GM12878 (cell line): ENCODE measurements around the gene JAG1.

ENCODE experiments used
- ATF7 ChIP-seq: fragments of 450-650 bp; IDR thresholded peaks from 2 replicates; pipeline ENCODE4 v1.6.1; 2016; ENCODE audit warnings: low read depth, mild to moderate bottlenecking
- CTCF ChIP-seq, 3 experiments: IDR thresholded peaks in 2 of 3; conservative IDR thresholded peaks in 1 of 3; 2 replicates each; pipeline ENCODE4 v1.5.1; 2011; ENCODE audit warnings: low read depth in 3 of 3, low read length in 3 of 3, mild to moderate bottlenecking in 3 of 3, control low read depth in 2 of 3, moderate library complexity in 2 of 3, inconsistent platforms in 1 of 3, mixed read lengths in 1 of 3; ENCODE audit not compliant: control insufficient read depth in 2 of 3, insufficient read depth in 1 of 3; ENCODE audit errors: extremely low read depth in 1 of 3
- ELK1 ChIP-seq: IDR thresholded peaks from 2 replicates; pipeline ENCODE4 v1.6.1; 2012; ENCODE audit warnings: low read depth, low read length, improper control_type of control experiment
- EP300 ChIP-seq, 2 experiments: fragments of 150-350 bp in 1 of 2; IDR thresholded peaks; 2 replicates each; pipeline ENCODE4 v1.6.1; 2011 to 2012; ENCODE audit warnings: low read depth in 2 of 2, low read length in 2 of 2, borderline replicate concordance in 1 of 2, improper control_type of control experiment in 1 of 2, inconsistent platforms in 1 of 2; ENCODE audit not compliant: control insufficient read depth in 1 of 2
- ESRRA ChIP-seq: IDR thresholded peaks from 2 replicates; pipeline ENCODE4 v1.6.1; 2012; ENCODE audit warnings: mild to moderate bottlenecking, low read length, improper control_type of control experiment
- GABPA ChIP-seq: IDR thresholded peaks from 2 replicates; pipeline ENCODE4 v1.6.1; 2014; ENCODE audit warnings: antibody characterized with exemption, low read depth, mild to moderate bottlenecking, inconsistent platforms
- PBX3 ChIP-seq: IDR thresholded peaks from 2 replicates; pipeline ENCODE4 v1.6.1; 2011; ENCODE audit warnings: mild to moderate bottlenecking, low read depth, low read length, moderate library complexity; ENCODE audit not compliant: insufficient replicate concordance
- SREBF1 ChIP-seq: IDR thresholded peaks from 2 replicates; pipeline ENCODE4 v1.6.1; 2012; ENCODE audit warnings: mild to moderate bottlenecking, low read length
- ZSCAN29 ChIP-seq: fragments of 450-650 bp; IDR thresholded peaks from 2 replicates; pipeline ENCODE4 v1.6.1; 2017; ENCODE audit warnings: mild to moderate bottlenecking, moderate library complexity
- ZZZ3 ChIP-seq: IDR thresholded peaks from 2 replicates; pipeline ENCODE4 v1.6.1; 2011; ENCODE audit warnings: low read depth; ENCODE audit not compliant: control insufficient read depth, insufficient read length

GRCh38 chr20:10662151-10662550, 11.6 kb downstream of the JAG1 start:
- no peak for TF ChIP-seq ZZZ3
- TF ChIP-seq EP300 (IDR thresholded peaks at IDR 0.05; ENCODE audit: borderline replicate concordance in 1 of 2, control insufficient read depth in 1 of 2, low read depth in 2 of 2, low read length in 2 of 2): no peak
- TF ChIP-seq ATF7: no peak
- TF ChIP-seq ESRRA: no peak
- no peak for TF ChIP-seq GABPA
- no peak for TF ChIP-seq CTCF (IDR thresholded peaks at IDR 0.05 in 2 of 3, conservative IDR thresholded peaks at IDR 0.05 in 1 of 3; ENCODE audit: control insufficient read depth in 2 of 3, extremely low read depth in 1 of 3, insufficient read depth in 1 of 3, low read depth in 3 of 3, low read length in 3 of 3)
- TF ChIP-seq PBX3: no peak
- TF ChIP-seq ZSCAN29: no peak
- TF ChIP-seq ELK1: no peak
- TF ChIP-seq SREBF1: no peak
